ENCODE measurements around the gene DCX. TPM values are rescaled to one million over a fixed set of nuclear protein-coding genes. Genes with fewer than 3 reads are reported as not detected.

The DCX gene
- total RNA-seq, 2 donors from 2014 or later, result not detected

DNA sequence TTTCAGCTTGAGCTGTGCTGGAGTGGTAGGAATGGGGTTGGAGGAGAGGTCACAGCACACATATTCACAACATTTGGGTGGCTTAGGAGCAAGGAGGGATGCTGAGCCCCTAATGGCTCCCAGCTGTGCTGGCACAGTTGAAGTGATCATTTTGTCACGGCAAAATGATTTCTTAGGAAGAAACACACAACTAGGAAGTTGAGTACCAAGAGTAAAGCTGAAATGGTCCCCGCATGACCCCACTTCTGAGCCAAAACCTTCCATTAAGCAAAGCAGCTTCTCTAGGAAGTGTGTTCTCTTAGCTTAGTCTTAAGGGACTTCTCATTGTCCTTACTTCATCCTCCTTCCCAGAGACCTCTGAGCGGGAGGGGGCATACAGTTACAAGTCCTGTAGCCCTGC lies 154.3 kb downstream of the DCX start:
- H3K36me3 ChIP-seq, result no peaks in the 10 kb centered on the region
- DNase-seq (ENCODE audit: low spot score), result no peak
- no peak for TF ChIP-seq CTCF (IDR thresholded peaks at IDR 0.05)
- no peak overlapping the region for H3K27ac ChIP-seq
- H3K4me3 ChIP-seq, result no peak overlapping the region
- no peaks in the 10 kb centered on the region for H3K9me3 ChIP-seq
- no peaks in the 10 kb centered on the region for H3K4me1 ChIP-seq (ENCODE audit: control insufficient read depth in 1 of 2, low read depth in 2 of 2)
- no peak for ATAC-seq (ENCODE audit: insufficient number of reproducible peaks, low FRiP score, low read depth)
- H3K27me3 ChIP-seq (replicated peaks; ENCODE audit: insufficient read depth), result no peaks in the 10 kb centered on the region

- TF ChIP-seq CTCF (IDR thresholded peaks at IDR 0.05), result no peak
Measured at GRCh38 chrX:111254896-111255693, 156.9 kb downstream of the DCX start.

DNA sequence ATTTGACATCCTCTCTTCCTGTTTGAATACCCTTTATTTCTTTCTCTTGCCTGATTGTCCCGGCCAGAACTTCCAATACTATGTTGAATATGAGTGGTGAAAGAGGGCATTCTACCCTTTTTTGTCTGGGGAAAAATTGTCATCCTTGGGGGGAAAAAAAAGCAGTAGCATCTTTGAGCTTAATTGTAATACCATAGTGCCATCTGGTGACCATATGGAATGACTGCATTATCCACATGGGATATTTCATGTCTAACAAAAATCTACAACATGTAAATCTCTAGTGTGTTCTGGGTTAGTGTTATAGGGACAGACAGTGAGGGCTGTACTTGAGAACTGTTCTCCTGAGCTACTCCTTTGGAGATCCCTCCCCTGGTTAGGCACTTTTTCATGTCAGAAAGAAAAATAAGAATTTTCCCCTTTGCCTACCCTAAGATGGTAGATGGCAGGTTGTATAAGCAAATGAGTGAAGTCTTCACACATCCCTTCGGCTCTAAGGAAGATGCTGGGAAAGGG lies 167.7 kb downstream of the DCX start:
- Histone ChIP-seq H3K4me1 (ENCODE audit: control insufficient read depth in 1 of 2, low read depth in 2 of 2) (no peaks in the 10 kb centered on the region), H3K27me3 (replicated peaks; ENCODE audit: insufficient read depth) (no peaks in the 10 kb centered on the region), H3K4me3 (no peak overlapping the region), H3K27ac (no peak overlapping the region), H3K36me3 (no peaks in the 10 kb centered on the region), H3K9me3 (no peaks in the 10 kb centered on the region)
- ATAC-seq (ENCODE audit: insufficient number of reproducible peaks, low FRiP score, low read depth) (no peak), DNase-seq (ENCODE audit: low spot score) (no peak)
- peak; percentile 48 for TF ChIP-seq CTCF (IDR thresholded peaks at IDR 0.05)

More at GRCh38 chrX:111254896-111255693, 156.9 kb downstream of the DCX start:
- DNase-seq (ENCODE audit: low spot score) (no peak), ATAC-seq (ENCODE audit: insufficient number of reproducible peaks, low FRiP score, low read depth) (no peak)
- no peaks in the 10 kb centered on the region for H3K27me3 ChIP-seq (replicated peaks; ENCODE audit: insufficient read depth)
- H3K4me3 ChIP-seq, result no peak overlapping the region
- no peaks in the 10 kb centered on the region for H3K9me3 ChIP-seq
- no peaks in the 10 kb centered on the region for H3K36me3 ChIP-seq
- no peaks in the 10 kb centered on the region for H3K4me1 ChIP-seq (ENCODE audit: control insufficient read depth in 1 of 2, low read depth in 2 of 2)
- H3K27ac ChIP-seq, result no peak overlapping the region

Other genes starting within 250 kb of the DCX start
- under 1 TPM; 0.14 to 0.63 TPM for gene CAPN6, start 141.7 kb downstream of the DCX start, total RNA-seq
- gene SERTM2, start 99.5 kb upstream of the DCX start, total RNA-seq, result not detected